Transverse colon (tissue), 4 donors: ENCODE data around the gene F2RL2. TPM values are rescaled to one million over a fixed set of nuclear protein-coding genes. Genes with fewer than 3 reads are reported as not detected.

ENCODE experiments used
- DNase-seq: peaks from one replicate; pipeline ENCODE4 v3.0.0-alpha.2; 2019
- H3K27ac ChIP-seq, 4 donors: fragments of 200-600 bp; sonication (generic); 2 replicates each; pipeline ENCODE4 v1.5.1; 2016 to 2018; ENCODE audit warnings: inconsistent platforms in 4 of 4
- H3K27me3 ChIP-seq: fragments of 200-600 bp; sonication (generic); 2 replicates; pipeline ENCODE4 v1.5.1; 2017; ENCODE audit warnings: inconsistent platforms
- H3K36me3 ChIP-seq, 4 donors: fragments of 200-600 bp; sonication (generic); 2 replicates each; pipeline ENCODE4 v1.5.1; 2017 to 2019; ENCODE audit warnings: inconsistent platforms in 4 of 4
- H3K4me1 ChIP-seq, 4 donors: fragments of 200-600 bp; sonication (generic); 2 replicates each; pipeline ENCODE4 v1.5.1; 2017 to 2020; ENCODE audit warnings: inconsistent platforms in 4 of 4
- H3K4me3 ChIP-seq, 4 donors: fragments of 200-600 bp; sonication (generic); 1 replicate in 1 of 4; 2 replicates in 3 of 4; pipeline versions ENCODE4 v1.5.1 to v1.6.1; 2017 to 2019; ENCODE audit warnings: inconsistent platforms in 4 of 4
- H3K9me3 ChIP-seq, 2 donors: fragments of 200-600 bp; sonication (generic); 2 replicates each; pipeline ENCODE4 v1.5.1; 2017 to 2019; ENCODE audit warnings: inconsistent platforms in 2 of 2
- CTCF ChIP-seq, 5 experiments: fragments of 200-600 bp in 3 of 5; fragments of 450-650 bp in 2 of 5; sonication (generic) in 3 of 5; IDR thresholded peaks; 1 replicate in 2 of 5; 2 replicates in 3 of 5; pipeline ENCODE4 v1.5.1; 2016 to 2017; ENCODE audit warnings: antibody characterized with exemption in 5 of 5, inconsistent platforms in 3 of 5, mild to moderate bottlenecking in 2 of 5, moderate library complexity in 1 of 5
- EP300 ChIP-seq: sonication (generic); formaldehyde crosslinking; IDR thresholded peaks from one replicate; pipeline ENCODE4 v1.6.1; 2017; ENCODE audit warnings: antibody characterized with exemption, low read depth
- POLR2A ChIP-seq: fragments of 450-650 bp; IDR thresholded peaks from one replicate; pipeline ENCODE4 v1.6.1; 2016; ENCODE audit warnings: antibody characterized with exemption, mild to moderate bottlenecking, moderate library complexity
- POLR2AphosphoS5 ChIP-seq, 3 donors: sonication (generic); formaldehyde crosslinking; IDR thresholded peaks; one replicate each; pipeline ENCODE4 v1.6.1; 2016; ENCODE audit warnings: antibody characterized with exemption in 3 of 3
- WGBS, 2 donors: methylation state at CpG; one replicate each; pipeline ENCODE4 v1.1.5; 2018; ENCODE audit warnings: low coverage in 1 of 2; 5-methylcytosine and 5-hydroxymethylcytosine counted together
- in situ Hi-C, 4 donors: fragments of 200-750 bp; cut with MboI; loops; one replicate each; pipeline versions ENCODE4 v1.15.0 to v1.15.1; 2017; ENCODE audit warnings: low sequenced_read_pairs in 3 of 4, low pct_ligation_motif_present in 1 of 4, low pct_unique_long_range_greater_than_20kb in 1 of 4
- intact Hi-C: fragments of 100-400 bp; cut with DNase I; formaldehyde crosslinking; loops from one replicate; pipeline ENCODE4 v1.15.1; 2023; ENCODE audit warnings: low total_unique reads
- total RNA-seq, 4 donors: library from RNA; depleted of rRNA; stranded (reverse); fragments of >200 nt; gene quantifications; one replicate each; pipeline ENCODE4 v1.1.0, GENCODE V29; 2016

F2RL2 gene
- total RNA-seq, 4 donors from 2014 or later: 0.32 to 0.96 TPM; not detected in 2

GRCh38 chr5:76625087-76625815, 2.0 kb upstream of the F2RL2 start:
- WGBS, 2 donors: 56 to 67% methylated on average over 7 to 8 of the region's 8 CpGs
- no peaks in the 10 kb centered on the region for H3K36me3 ChIP-seq
- H3K4me3 ChIP-seq: no peak overlapping the region
- H3K27me3 ChIP-seq: no peaks in the 10 kb centered on the region
- H3K9me3 ChIP-seq: no peaks in the 10 kb centered on the region
- peak overlapping the region in 1 of 4 donors; percentile 21 for H3K27ac ChIP-seq
- no peaks in the 10 kb centered on the region for H3K4me1 ChIP-seq
- in situ Hi-C loops: no loop called here
- TF ChIP-seq POLR2AphosphoS5 (IDR thresholded peaks at IDR 0.05) (no peak), CTCF (IDR thresholded peaks at IDR 0.05) (no peak)
- intact Hi-C loops: no loop called here
- DNase-seq: no peak

GRCh38 chr5:76622076-76622475, 1.1 kb downstream of the F2RL2 start:
- Histone ChIP-seq H3K4me3 (no peak overlapping the region), H3K27me3 (no peaks in the 10 kb centered on the region), H3K27ac (peak overlapping the region in 1 of 4 donors; percentile 32), H3K4me1 (no peaks in the 10 kb centered on the region), H3K36me3 (no peaks in the 10 kb centered on the region), H3K9me3 (no peaks in the 10 kb centered on the region)
- in situ Hi-C loops (loop anchor here in 1 of 4 donors (25.0 kb wide), 1 partner anchor 390 kb away; no protein-coding TSS in a partner anchor), intact Hi-C loops (no loop called here)
- 85 to 86% methylated on average over 5 of the region's 5 CpGs for WGBS, 2 donors
- TF ChIP-seq POLR2A (no peak), CTCF (IDR thresholded peaks at IDR 0.05) (no peak), EP300 (no peak), POLR2AphosphoS5 (IDR thresholded peaks at IDR 0.05) (no peak)
- DNase-seq: no peak

GRCh38 chr5:76620166-76620565, 3.0 kb downstream of the F2RL2 start:
- Histone ChIP-seq H3K27me3 (no peaks in the 10 kb centered on the region), H3K4me1 (no peaks in the 10 kb centered on the region), H3K27ac (no peak overlapping the region), H3K36me3 (no peaks in the 10 kb centered on the region), H3K9me3 (no peaks in the 10 kb centered on the region), H3K4me3 (no peak overlapping the region)
- DNase-seq: no peak
- in situ Hi-C loops: loop anchor here in 1 of 4 donors (25.0 kb wide), 1 partner anchor 392 kb away; no protein-coding TSS in a partner anchor
- intact Hi-C loops: no loop called here
- 94 to 100% methylated on average over 2 to 5 of the region's 5 CpGs for WGBS, 2 donors
- TF ChIP-seq POLR2A (no peak), EP300 (no peak), CTCF (IDR thresholded peaks at IDR 0.05) (no peak), POLR2AphosphoS5 (IDR thresholded peaks at IDR 0.05) (no peak)

GRCh38 chr5:76617675-76618074, 5.5 kb downstream of the F2RL2 start:
- no peak for TF ChIP-seq EP300
- TF ChIP-seq CTCF (IDR thresholded peaks at IDR 0.05): no peak
- TF ChIP-seq POLR2AphosphoS5 (IDR thresholded peaks at IDR 0.05): no peak
- TF ChIP-seq POLR2A: no peak
- H3K36me3 ChIP-seq: no peaks in the 10 kb centered on the region
- H3K9me3 ChIP-seq: no peaks in the 10 kb centered on the region
- no peak overlapping the region for H3K4me3 ChIP-seq
- no peaks in the 10 kb centered on the region for H3K4me1 ChIP-seq
- H3K27me3 ChIP-seq: no peaks in the 10 kb centered on the region
- 86 to 95% methylated on average over 4 of the region's 4 CpGs for WGBS, 2 donors
- no peak overlapping the region for H3K27ac ChIP-seq
- no peak for DNase-seq
- in situ Hi-C loops: loop anchor here in 1 of 4 donors (25.0 kb wide), 1 partner anchor 395 kb away; no protein-coding TSS in a partner anchor
- intact Hi-C loops: no loop called here
